OCI-LY7 (cell line): ENCODE measurements around the gene COA8. TPM values are rescaled to one million over a fixed set of nuclear protein-coding genes. Genes with fewer than 3 reads are reported as not detected.
A peak's percentile ranks its signal among the peaks of the same experiment; 100 is the strongest.

Experiments
- BruUV-seq: library from RNA; stranded (reverse); fragments of 400-500 nt; replicated peaks from 2 replicates; lab custom pipeline; 2021; lab: Mats Ljungman, UMichigan
- CTCF ChIA-PET: fragments of 300-600 bp; sonication (Branson Sonifier 250); formaldehyde crosslinking; loops from one replicate; lab custom pipeline; 2022; ENCODE audit warnings: antibody characterized with exemption; ENCODE audit not compliant: unreplicated experiment; lab: Charles Lee
- POLR2A ChIA-PET: fragments of 300-600 bp; sonication (Branson Sonifier 250); formaldehyde crosslinking; loops from one replicate; lab custom pipeline; 2022; ENCODE audit warnings: antibody characterized with exemption; lab: Charles Lee
- DNase-seq: peaks from one replicate; pipeline ENCODE4 v3.0.0-alpha.2; 2015; ENCODE audit warnings: low spot score
- H2AFZ ChIP-seq: fragments of 200-600 bp; sonication (generic), shearing (Covaris generic); 2 replicates; pipeline ENCODE4 v1.6.1; 2014; ENCODE audit warnings: mild to moderate bottlenecking, antibody characterized with exemption, low read length, moderate library complexity
- H3K27ac ChIP-seq: fragments of 200-600 bp; sonication (generic); 2 replicates; pipeline ENCODE4 v1.5.1; 2014; ENCODE audit warnings: mixed run types, low read depth, mild to moderate bottlenecking, moderate library complexity, low read length, inconsistent platforms; ENCODE audit not compliant: poor library complexity, severe bottlenecking
- H3K36me3 ChIP-seq: fragments of 200-600 bp; sonication (generic); 2 replicates; pipeline ENCODE4 v1.6.1; 2014; ENCODE audit warnings: mild to moderate bottlenecking, antibody characterized with exemption, low read length, moderate library complexity, mixed read lengths; ENCODE audit not compliant: insufficient read depth
- H3K4me1 ChIP-seq: fragments of 200-600 bp; sonication (generic); 2 replicates; pipeline ENCODE4 v1.5.1; 2014; ENCODE audit warnings: mild to moderate bottlenecking, low read length; ENCODE audit not compliant: insufficient read depth, poor library complexity, severe bottlenecking
- H3K4me2 ChIP-seq: fragments of 200-600 bp; sonication (generic); 2 replicates; pipeline ENCODE4 v1.6.1; 2014; ENCODE audit warnings: mild to moderate bottlenecking, low read length
- H3K4me3 ChIP-seq: fragments of 200-600 bp; sonication (generic); 2 replicates; pipeline ENCODE4 v1.5.1; 2014; ENCODE audit warnings: mild to moderate bottlenecking, low read depth, low read length; ENCODE audit not compliant: poor library complexity, severe bottlenecking
- H3K79me2 ChIP-seq: fragments of 200-600 bp; sonication (generic); 2 replicates; pipeline ENCODE4 v1.6.1; 2016; ENCODE audit warnings: low read depth, mild to moderate bottlenecking, low read length, moderate library complexity, mixed read lengths; ENCODE audit not compliant: insufficient read depth
- H3K9me2 ChIP-seq: fragments of 200-600 bp; sonication (generic); 2 replicates; pipeline ENCODE4 v1.6.1; 2016; ENCODE audit warnings: mild to moderate bottlenecking, low read length, mixed read lengths; ENCODE audit not compliant: insufficient read depth
- H3K9me3 ChIP-seq: fragments of 200-600 bp; sonication (generic); 2 replicates; pipeline ENCODE4 v1.6.1; 2014; ENCODE audit warnings: mild to moderate bottlenecking, mixed run types, low read length, mixed read lengths
- H4K20me1 ChIP-seq: fragments of 200-600 bp; sonication (generic); 2 replicates; pipeline ENCODE4 v1.6.1; 2014; ENCODE audit warnings: mild to moderate bottlenecking, antibody characterized with exemption, low read length, moderate library complexity, mixed read lengths; ENCODE audit not compliant: insufficient read depth
- CTCF ChIP-seq: fragments of 200-600 bp; sonication (generic); conservative IDR thresholded peaks from 2 replicates; pipeline ENCODE4 v1.5.1; 2014; ENCODE audit warnings: mild to moderate bottlenecking, antibody characterized with exemption, low read length, moderate library complexity, mixed read lengths
- EZH2phosphoT487 ChIP-seq: fragments of 200-600 bp; sonication (generic); IDR thresholded peaks from 2 replicates; pipeline ENCODE4 v1.6.1; 2018; ENCODE audit warnings: low read depth, borderline replicate concordance, mild to moderate bottlenecking, mixed run types, antibody characterized with exemption, low read length, moderate library complexity, mixed read lengths
- intact Hi-C: fragments of 100-400 bp; cut with micrococcal nuclease; formaldehyde crosslinking; loops from one replicate; pipeline ENCODE4 v1.10.0; 2022; ENCODE audit not compliant: unreplicated experiment
- total RNA-seq, 2 experiments: library from RNA; depleted of rRNA in 1 of 2; stranded (reverse); fragments of >200 nt in 1 of 2; shearing (Covaris generic) in 1 of 2; gene quantifications; 2 replicates each; pipeline ENCODE4 v1.2.3, GENCODE V29; 2014 to 2022

Gene COA8
- total RNA-seq, 2 experiments from 2014 or later, result 18.7 to 33.0 TPM

GRCh38 chr14:103546652-103547454 is 15.9 kb upstream of the COA8 start:
- peak; percentile 92 for TF ChIP-seq CTCF
- TF ChIP-seq EZH2phosphoT487, result no peak
- Histone ChIP-seq H3K9me2 (no peaks in the 10 kb centered on the region), H3K4me2 (no peak overlapping the region), H4K20me1 (no peaks in the 10 kb centered on the region), H3K36me3 (no peaks in the 10 kb centered on the region), H2AFZ (no peak overlapping the region), H3K79me2 (no peaks in the 10 kb centered on the region), H3K27ac (no peak overlapping the region), H3K4me3 (no peak overlapping the region), H3K9me3 (no peaks in the 10 kb centered on the region), H3K4me1 (no peaks in the 10 kb centered on the region)
- no TSS peak for BruUV-seq
- DNase-seq, result peak; percentile 71
- POLR2A ChIA-PET, result no interaction called here
- intact Hi-C loops, result loop anchor here (1.0 kb wide), 1 partner anchor 29 kb away; no protein-coding TSS in a partner anchor
- CTCF ChIA-PET, result interaction anchor here (0.5 kb wide), 1 partner anchor 1986 kb away, joined by 3 read pairs; no protein-coding TSS in a partner anchor

GRCh38 chr14:103547455-103547940 is 15.3 kb upstream of the COA8 start:
- intact Hi-C loops, result no loop called here
- POLR2A ChIA-PET, result no interaction called here
- DNase-seq, result no peak

More at GRCh38 chr14:103547455-103547940, 15.3 kb upstream of the COA8 start:
- Histone ChIP-seq H3K4me3 (no peak overlapping the region), H3K4me2 (no peak overlapping the region), H3K36me3 (no peaks in the 10 kb centered on the region), H4K20me1 (no peaks in the 10 kb centered on the region), H3K9me3 (no peaks in the 10 kb centered on the region), H3K4me1 (no peaks in the 10 kb centered on the region), H3K27ac (no peak overlapping the region), H2AFZ (no peak overlapping the region), H3K9me2 (no peaks in the 10 kb centered on the region), H3K79me2 (no peaks in the 10 kb centered on the region)
- TF ChIP-seq EZH2phosphoT487 (no peak), CTCF (no peak)
- no TSS peak for BruUV-seq
- CTCF ChIA-PET, result no interaction called here
